Trophoblast cell (in vitro differentiated cells and primary cell): Measurements from ENCODE around the gene OCRL.

Experiments
- DNase-seq, 2 donors: peaks; one replicate each; pipeline ENCODE4 v3.0.0-alpha.2; 2016
- H2AFZ ChIP-seq: 2 replicates; pipeline ENCODE4 v1.6.1; 2013; ENCODE audit warnings: low read length, moderate library complexity, mild to moderate bottlenecking; ENCODE audit not compliant: insufficient read depth, poor library complexity
- H2AK5ac ChIP-seq: 2 replicates; pipeline ENCODE4 v1.6.1; 2013; ENCODE audit warnings: mild to moderate bottlenecking, low read length
- H2BK120ac ChIP-seq: 2 replicates; pipeline ENCODE4 v1.6.1; 2013; ENCODE audit warnings: low read length, mild to moderate bottlenecking, moderate library complexity; ENCODE audit not compliant: insufficient read depth, poor library complexity
- H2BK12ac ChIP-seq: 2 replicates; pipeline ENCODE4 v1.6.1; 2013; ENCODE audit warnings: mild to moderate bottlenecking, low read length, moderate library complexity
- H2BK5ac ChIP-seq: 2 replicates; pipeline ENCODE4 v1.6.1; 2013; ENCODE audit warnings: low read length, low read depth, moderate library complexity, mild to moderate bottlenecking; ENCODE audit not compliant: poor library complexity
- H3K14ac ChIP-seq: 2 replicates; pipeline ENCODE4 v1.6.1; 2013; ENCODE audit warnings: mild to moderate bottlenecking, low read length
- H3K18ac ChIP-seq: 2 replicates; pipeline ENCODE4 v1.6.1; 2013; ENCODE audit warnings: mild to moderate bottlenecking, low read length
- H3K23ac ChIP-seq: 2 replicates; pipeline ENCODE4 v1.6.1; 2013; ENCODE audit warnings: low read length
- H3K27ac ChIP-seq: 2 replicates; pipeline ENCODE4 v1.5.1; 2013; ENCODE audit warnings: low read depth, mild to moderate bottlenecking, inconsistent platforms, low read length, moderate library complexity
- H3K27me3 ChIP-seq: 2 replicates; pipeline ENCODE4 v1.6.1; 2013; ENCODE audit warnings: inconsistent platforms, mild to moderate bottlenecking, low read length, moderate library complexity; ENCODE audit not compliant: insufficient read depth
- H3K36me3 ChIP-seq, 2 experiments: 1 replicate in 1 of 2; 2 replicates in 1 of 2; pipeline ENCODE4 v1.6.1; 2013; ENCODE audit warnings: low read length in 2 of 2, mild to moderate bottlenecking in 2 of 2, moderate library complexity in 1 of 2; ENCODE audit not compliant: insufficient read depth in 2 of 2, control insufficient read depth in 1 of 2
- H3K4ac ChIP-seq: 2 replicates; pipeline ENCODE4 v1.6.1; 2013; ENCODE audit warnings: low read depth, mild to moderate bottlenecking, low read length, moderate library complexity
- H3K4me1 ChIP-seq, 2 experiments: 1 replicate in 1 of 2; 2 replicates in 1 of 2; pipeline ENCODE4 v1.6.1; 2013; ENCODE audit warnings: low read length in 2 of 2, mild to moderate bottlenecking in 2 of 2, moderate library complexity in 1 of 2; ENCODE audit not compliant: insufficient read depth in 2 of 2, control insufficient read depth in 1 of 2
- H3K4me2 ChIP-seq: 2 replicates; pipeline ENCODE4 v1.6.1; 2013; ENCODE audit warnings: inconsistent platforms, mild to moderate bottlenecking, low read length, moderate library complexity
- H3K4me3 ChIP-seq: 2 replicates; pipeline ENCODE4 v1.5.1; 2013; ENCODE audit warnings: mild to moderate bottlenecking, low read depth, low read length, inconsistent platforms
- H3K79me1 ChIP-seq: one replicate; pipeline ENCODE4 v1.6.1; 2013; ENCODE audit warnings: low read length
- H3K79me2 ChIP-seq: 2 replicates; pipeline ENCODE4 v1.6.1; 2013; ENCODE audit warnings: low read length, mild to moderate bottlenecking; ENCODE audit not compliant: control insufficient read depth, insufficient read depth, poor library complexity
- H3K9ac ChIP-seq: 2 replicates; pipeline ENCODE4 v1.6.1; 2013; ENCODE audit warnings: mild to moderate bottlenecking, low read length
- H3K9me3 ChIP-seq: 2 replicates; pipeline ENCODE4 v1.6.1; 2013; ENCODE audit warnings: low read depth, mild to moderate bottlenecking, control low read depth, inconsistent platforms, low read length; ENCODE audit not compliant: insufficient read depth
- H4K12ac ChIP-seq: 2 replicates; pipeline ENCODE4 v1.6.1; 2013; ENCODE audit warnings: low read depth, mild to moderate bottlenecking, low read length, moderate library complexity
- H4K8ac ChIP-seq: 2 replicates; pipeline ENCODE4 v1.6.1; 2013; ENCODE audit warnings: low read depth, mild to moderate bottlenecking, low read length, moderate library complexity
- H4K91ac ChIP-seq: one replicate; pipeline ENCODE4 v1.6.1; 2013; ENCODE audit warnings: low read depth, mild to moderate bottlenecking, low read length, moderate library complexity
- WGBS: extraction: QIAGEN DNeasy Blood & Tissue Kit; methylation state at CpG from one replicate; pipeline ENCODE4 v1.1.7; 2013; ENCODE audit warnings: missing lambda C conversion rate; ENCODE audit not compliant: insufficient read length, insufficient coverage; ENCODE audit errors: extremely low coverage; 5-methylcytosine and 5-hydroxymethylcytosine counted together

OCRL gene

GRCh38 chrX:129612396-129612795 lies 72.3 kb downstream of the OCRL start:
- no CpG with 5 or more reads among the region's 2 CpGs for WGBS
- Histone ChIP-seq H3K4me1 (peaks cover 0 to 6% of the 10 kb centered on the region in 2 experiments), H3K79me2 (no peaks in the 10 kb centered on the region), H3K9ac (no peak overlapping the region), H2BK12ac (no peak overlapping the region), H3K23ac (no peak overlapping the region), H3K27ac (no peak overlapping the region), H4K12ac (no peak overlapping the region), H3K18ac (no peak overlapping the region), H2BK120ac (no peak overlapping the region), H3K4me2 (no peak overlapping the region), H3K4ac (no peak overlapping the region), H4K8ac (no peak overlapping the region), H4K91ac (no peak overlapping the region), H2AFZ (no peak overlapping the region), H3K9me3 (no peaks in the 10 kb centered on the region), H3K79me1 (no peaks in the 10 kb centered on the region), H2AK5ac (no peak overlapping the region), H3K27me3 (no peaks in the 10 kb centered on the region), H2BK5ac (no peak overlapping the region), H3K36me3 (no peaks in the 10 kb centered on the region), H3K4me3 (no peak overlapping the region), H3K14ac (no peak overlapping the region)
- peak; percentile 84 to 90 for DNase-seq

GRCh38 chrX:129613596-129613995 lies 73.5 kb downstream of the OCRL start:
- no peak overlapping the region for H4K91ac ChIP-seq
- no peak overlapping the region for H3K23ac ChIP-seq
- H3K79me2 ChIP-seq = no peaks in the 10 kb centered on the region
- no peaks in the 10 kb centered on the region for H3K36me3 ChIP-seq
- H2AFZ ChIP-seq = no peak overlapping the region
- H3K9ac ChIP-seq = no peak overlapping the region
- no peaks in the 10 kb centered on the region for H3K27me3 ChIP-seq
- no peak overlapping the region for H4K12ac ChIP-seq
- no peaks in the 10 kb centered on the region for H3K79me1 ChIP-seq
- no peak overlapping the region for H2BK120ac ChIP-seq
- no peak overlapping the region for H3K4me3 ChIP-seq
- H2BK12ac ChIP-seq = no peak overlapping the region
- peaks cover 2 to 10% of the 10 kb centered on the region in 2 experiments for H3K4me1 ChIP-seq
- H3K4ac ChIP-seq = no peak overlapping the region
- DNase-seq = peak; percentile 64 to 89
- H2AK5ac ChIP-seq = no peak overlapping the region
- H3K18ac ChIP-seq = no peak overlapping the region
- no peak overlapping the region for H2BK5ac ChIP-seq
- no peak overlapping the region for H3K4me2 ChIP-seq
- no peak overlapping the region for H3K14ac ChIP-seq
- H3K27ac ChIP-seq = no peak overlapping the region
- no peaks in the 10 kb centered on the region for H3K9me3 ChIP-seq
- H4K8ac ChIP-seq = no peak overlapping the region

GRCh38 chrX:129614481-129615255 lies 74.6 kb downstream of the OCRL start:
- Histone ChIP-seq H3K4me1 (peaks cover 2 to 10% of the 10 kb centered on the region in 2 experiments), H4K91ac (no peak overlapping the region), H3K14ac (no peak overlapping the region), H3K4me2 (no peak overlapping the region), H3K79me2 (no peaks in the 10 kb centered on the region), H3K27me3 (no peaks in the 10 kb centered on the region), H3K4ac (no peak overlapping the region), H3K27ac (no peak overlapping the region), H3K18ac (no peak overlapping the region), H4K8ac (no peak overlapping the region), H4K12ac (no peak overlapping the region), H3K4me3 (no peak overlapping the region), H2BK5ac (no peak overlapping the region), H3K36me3 (no peaks in the 10 kb centered on the region), H3K79me1 (peaks cover 2% of the 10 kb centered on the region), H2BK12ac (no peak overlapping the region), H2AFZ (no peak overlapping the region), H3K23ac (no peak overlapping the region), H3K9me3 (no peaks in the 10 kb centered on the region), H3K9ac (no peak overlapping the region), H2BK120ac (no peak overlapping the region), H2AK5ac (no peak overlapping the region)
- no peak for DNase-seq
- WGBS = no CpG with 5 or more reads among the region's 5 CpGs

- H3K79me1 ChIP-seq = peaks cover 3% of the 10 kb centered on the region
- no peak overlapping the region for H2BK120ac ChIP-seq
- H2AK5ac ChIP-seq = no peak overlapping the region
- H3K4ac ChIP-seq = no peak overlapping the region
- WGBS = no CpG with 5 or more reads among the region's 6 CpGs
- no peak overlapping the region for H3K23ac ChIP-seq
- H4K8ac ChIP-seq = no peak overlapping the region
- no peak overlapping the region for H2BK12ac ChIP-seq
- H4K91ac ChIP-seq = no peak overlapping the region
- no peak overlapping the region for H3K27ac ChIP-seq
- H4K12ac ChIP-seq = no peak overlapping the region
- H2AFZ ChIP-seq = no peak overlapping the region
- no peaks in the 10 kb centered on the region for H3K79me2 ChIP-seq
- H3K27me3 ChIP-seq = no peaks in the 10 kb centered on the region
- no peak overlapping the region for H3K18ac ChIP-seq
- no peak overlapping the region for H3K4me2 ChIP-seq
- H3K36me3 ChIP-seq = no peaks in the 10 kb centered on the region
- H2BK5ac ChIP-seq = no peak overlapping the region
- no peak for DNase-seq
- no peak overlapping the region for H3K14ac ChIP-seq
- H3K9ac ChIP-seq = no peak overlapping the region
- H3K9me3 ChIP-seq = no peaks in the 10 kb centered on the region
- H3K4me1 ChIP-seq = peaks cover 2 to 13% of the 10 kb centered on the region in 2 experiments
- no peak overlapping the region for H3K4me3 ChIP-seq
Measured at GRCh38 chrX:129617420-129617819, 77.4 kb downstream of the OCRL start.
